ENCODE measurements around the gene CYTH1.

DNA sequence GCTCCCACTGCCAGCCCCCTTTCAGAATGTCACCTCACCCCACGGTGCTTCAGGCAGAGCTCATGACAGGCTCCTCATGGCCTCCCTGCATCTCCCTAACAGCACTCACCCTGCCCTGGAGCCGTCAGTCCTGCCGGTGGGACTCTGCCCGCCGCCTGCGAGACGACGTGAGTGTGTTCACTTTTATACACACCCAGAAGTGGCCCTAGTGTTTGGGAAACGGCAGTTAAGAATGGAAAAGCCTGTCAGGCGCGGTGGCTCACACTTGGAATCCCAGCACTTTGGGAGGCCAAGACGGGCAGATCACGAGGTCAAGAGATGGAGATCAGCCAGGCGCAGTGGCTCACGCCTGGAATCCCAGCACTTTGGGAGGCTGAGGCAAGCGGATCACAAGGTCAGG is 12.3 kb upstream of the CYTH1 start:
- TF ChIP-seq ZNF274 (IDR thresholded peaks at IDR 0.05; ENCODE audit: low read depth, low read length) = no peak
- TF ChIP-seq SUZ12 (IDR thresholded peaks at IDR 0.05; ENCODE audit: extremely low read depth, insufficient read depth, insufficient read length) = no peak
